Mesodermal cell (in vitro differentiated cells): Measurements from ENCODE around the gene GPR3.

Experiments used
- H3K27ac ChIP-seq: 2 replicates; pipeline ENCODE4 v1.7.0; 2013; ENCODE audit warnings: mild to moderate bottlenecking, low read depth, low read length, moderate library complexity; ENCODE audit not compliant: severe bottlenecking
- H3K36me3 ChIP-seq: 2 replicates; pipeline ENCODE4 v1.7.1; 2013; ENCODE audit warnings: mild to moderate bottlenecking, low read length, moderate library complexity; ENCODE audit not compliant: control insufficient read depth, insufficient read depth
- H3K4me1 ChIP-seq: one replicate; pipeline ENCODE4 v1.7.1; 2013; ENCODE audit warnings: mild to moderate bottlenecking, low read length; ENCODE audit not compliant: insufficient read depth, control insufficient read depth, poor library complexity, severe bottlenecking
- H3K4me3 ChIP-seq: 2 replicates; pipeline ENCODE4 v1.7.0; 2013; ENCODE audit warnings: low read length, control low read depth, mild to moderate bottlenecking; ENCODE audit not compliant: insufficient read depth, poor library complexity, severe bottlenecking; ENCODE audit errors: extremely low read depth
- H3K9me3 ChIP-seq: 2 replicates; pipeline ENCODE4 v1.7.1; 2013; ENCODE audit warnings: mild to moderate bottlenecking, low read length, moderate library complexity; ENCODE audit not compliant: control insufficient read depth
- WGBS, 2 experiments: methylation state at CpG; one replicate each; pipeline ENCODE4 v1.1.5; 2013; ENCODE audit warnings: missing lambda C conversion rate in 2 of 2; ENCODE audit not compliant: insufficient coverage in 2 of 2; 5-methylcytosine and 5-hydroxymethylcytosine counted together

The GPR3 gene

GRCh38 chr1:27368869-27369582 lies 23.4 kb upstream of the GPR3 start:
- Histone ChIP-seq H3K9me3 (no peaks in the 10 kb centered on the region), H3K4me3 (no peak overlapping the region), H3K36me3 (no peaks in the 10 kb centered on the region), H3K27ac (no peak overlapping the region), H3K4me1 (peaks cover 15% of the 10 kb centered on the region)
- WGBS, 2 experiments: 86 to 88% methylated on average over 13 of the region's 13 CpGs

GRCh38 chr1:27372022-27372807 lies 20.2 kb upstream of the GPR3 start:
- Histone ChIP-seq H3K4me3 (no peak overlapping the region), H3K36me3 (no peaks in the 10 kb centered on the region), H3K9me3 (no peaks in the 10 kb centered on the region), H3K27ac (no peak overlapping the region), H3K4me1 (peaks cover 5% of the 10 kb centered on the region)
- WGBS, 2 experiments: 93 to 100% methylated on average over 11 to 13 of the region's 19 CpGs

- H3K36me3 ChIP-seq: no peaks in the 10 kb centered on the region
- 91 to 94% methylated on average over 10 of the region's 11 CpGs for WGBS, 2 experiments
- peak overlapping the region; percentile 8 for H3K4me3 ChIP-seq
Measured at GRCh38 chr1:27372808-27373690, 19.4 kb upstream of the GPR3 start.

GRCh38 chr1:27374362-27375086 lies 17.9 kb upstream of the GPR3 start, which contains the start of gene FCN3:
Gene FCN3, minus strand, starts transcription at chr1:27374824. Its CDS starts 6 bp downstream, at chr1:27374818.
- Histone ChIP-seq H3K36me3 (no peaks in the 10 kb centered on the region), H3K27ac (no peak within 1 kb of the TSS), H3K4me1 (no peaks in the 10 kb centered on the region), H3K9me3 (no peaks in the 10 kb centered on the region), H3K4me3 (peak within 1 kb of the TSS; percentile 12)
- WGBS, 2 experiments: 75 to 79% methylated on average over 1 to 2 of the region's 4 CpGs

More at GRCh38 chr1:27372808-27373690, 19.4 kb upstream of the GPR3 start:
- H3K27ac ChIP-seq: no peak overlapping the region
- H3K4me1 ChIP-seq: no peaks in the 10 kb centered on the region
- no peaks in the 10 kb centered on the region for H3K9me3 ChIP-seq

DNA sequence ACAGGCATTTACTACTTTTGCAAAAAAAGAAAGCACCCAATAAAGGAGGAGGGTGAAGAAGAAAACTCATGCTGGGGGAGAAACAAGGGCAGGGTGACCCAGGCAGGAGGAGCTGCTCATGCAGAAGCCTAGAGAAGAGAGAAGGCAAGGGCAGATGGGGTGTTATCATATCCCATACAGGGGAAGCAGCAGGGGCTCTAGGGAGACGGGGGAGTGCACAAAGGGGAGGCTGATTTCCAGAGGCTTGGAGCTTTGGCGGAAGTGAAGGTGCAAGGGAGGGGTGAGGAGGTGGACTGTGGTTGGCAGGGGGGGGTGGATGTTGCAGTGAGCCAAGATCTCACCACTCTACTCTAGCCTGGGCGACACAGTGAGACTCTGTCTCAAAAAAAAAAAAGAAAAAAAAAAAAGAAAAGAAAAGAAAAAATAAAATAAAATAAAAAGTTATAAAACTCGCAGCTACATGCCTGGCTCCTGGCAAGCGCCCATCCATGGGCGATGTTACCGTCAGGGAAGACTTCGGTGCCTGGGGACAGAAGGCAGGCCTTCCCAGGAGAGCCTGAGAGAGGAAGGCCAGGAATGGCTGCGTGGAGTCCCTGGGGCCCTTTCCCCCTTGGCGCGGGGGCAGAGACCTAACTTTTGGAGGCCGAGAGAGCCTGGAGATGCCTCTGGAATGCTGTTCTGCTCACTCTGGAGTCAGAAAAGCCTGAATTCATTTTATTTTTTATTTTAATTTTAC lies 14.5 kb upstream of the GPR3 start:
- H3K36me3 ChIP-seq: no peaks in the 10 kb centered on the region
- no peak overlapping the region for H3K4me3 ChIP-seq
- H3K27ac ChIP-seq: no peak overlapping the region
- no peaks in the 10 kb centered on the region for H3K4me1 ChIP-seq
- 93 to 96% methylated on average over 6 of the region's 12 CpGs for WGBS, 2 experiments
- H3K9me3 ChIP-seq: no peaks in the 10 kb centered on the region

- Histone ChIP-seq H3K4me3 (no peak overlapping the region), H3K9me3 (no peaks in the 10 kb centered on the region), H3K4me1 (no peaks in the 10 kb centered on the region), H3K27ac (no peak overlapping the region), H3K36me3 (no peaks in the 10 kb centered on the region)
- WGBS, 2 experiments: 81 to 82% methylated on average over 6 to 10 of the region's 11 CpGs
Measured at GRCh38 chr1:27379564-27380122, 12.8 kb upstream of the GPR3 start.

DNA sequence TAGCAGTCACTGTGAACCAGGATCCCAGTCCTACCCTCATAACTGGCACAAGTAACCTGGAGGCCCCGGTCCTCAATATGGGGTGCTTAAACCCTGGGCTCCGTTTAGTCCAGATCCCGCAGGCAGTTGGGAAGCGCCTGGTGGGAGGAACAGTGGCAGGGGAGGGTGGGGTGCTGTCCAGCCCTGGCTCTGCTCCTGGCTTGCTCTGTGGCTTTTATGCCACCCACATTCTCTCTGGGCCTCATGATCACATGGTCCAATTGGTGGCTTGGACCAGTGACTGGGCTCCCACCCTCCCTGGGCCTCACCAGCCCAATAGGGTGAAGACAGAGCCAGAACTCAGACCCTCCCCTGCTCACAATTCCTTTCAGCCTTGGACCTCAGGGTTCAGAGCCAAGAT lies 12.2 kb upstream of the GPR3 start:
- H3K4me3 ChIP-seq: no peak overlapping the region
- no peaks in the 10 kb centered on the region for H3K36me3 ChIP-seq
- H3K27ac ChIP-seq: no peak overlapping the region
- 100% methylated on average over 1 of the region's 4 CpGs; no CpG with 5 or more reads in 1 of the 2 experiments for WGBS, 2 experiments
- no peaks in the 10 kb centered on the region for H3K9me3 ChIP-seq
- H3K4me1 ChIP-seq: no peaks in the 10 kb centered on the region

DNA sequence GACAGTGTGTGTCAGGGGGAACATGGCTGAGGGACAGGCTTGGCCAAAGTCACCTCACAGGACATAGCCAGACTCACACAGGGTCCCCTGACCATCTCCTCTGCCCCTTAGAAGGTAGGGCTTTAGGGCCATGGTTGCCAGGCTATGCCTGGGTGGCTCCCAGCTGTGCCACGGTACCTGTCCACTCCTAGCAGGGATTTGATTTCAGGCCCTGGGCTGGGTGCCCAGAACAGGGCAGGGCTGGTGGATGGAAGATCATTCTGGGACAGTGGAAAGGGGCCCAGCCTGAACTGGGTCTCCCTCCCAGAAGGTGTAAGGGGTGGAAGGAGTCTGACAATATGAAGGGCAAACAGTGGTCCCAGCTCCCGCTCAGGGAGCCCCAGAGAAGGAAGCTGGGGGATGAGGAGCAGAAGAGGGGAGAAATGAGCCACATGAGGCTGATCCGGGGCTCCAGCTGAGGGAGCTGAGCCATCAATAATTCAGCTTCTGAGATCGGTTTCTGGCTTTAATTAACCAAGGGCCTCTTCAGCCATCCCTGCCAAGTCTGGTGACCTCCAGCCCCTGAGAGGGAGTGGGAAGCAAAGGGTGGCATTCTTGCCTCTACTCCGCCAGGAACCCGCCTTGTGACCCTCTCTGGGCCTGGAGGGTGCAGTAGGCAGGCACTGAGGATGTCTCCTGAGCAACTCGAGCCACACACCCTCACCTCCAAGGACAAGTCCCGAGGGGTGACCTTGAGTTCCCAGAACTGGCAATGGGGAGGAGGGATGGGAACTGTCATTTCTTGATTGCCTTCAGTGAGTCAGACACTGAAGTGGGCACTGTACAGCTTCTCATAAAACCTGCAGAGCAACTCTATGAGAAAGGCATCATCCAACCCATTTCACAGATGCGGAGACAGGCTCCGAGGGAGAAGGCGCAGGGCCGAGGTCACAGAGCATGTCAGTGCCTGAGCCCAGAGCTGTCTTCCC lies 11.4 kb upstream of the GPR3 start:
- Histone ChIP-seq H3K4me3 (no peak overlapping the region), H3K4me1 (no peaks in the 10 kb centered on the region), H3K27ac (no peak overlapping the region), H3K9me3 (no peaks in the 10 kb centered on the region), H3K36me3 (no peaks in the 10 kb centered on the region)
- WGBS, 2 experiments: 91 to 92% methylated on average over 8 to 10 of the region's 12 CpGs
